Muscle layer of duodenum (tissue), 2 donors: ENCODE results near the gene DISC1.

Source experiments
- H3K27ac ChIP-seq: one replicate; pipeline ENCODE4 v1.7.0; 2013; ENCODE audit warnings: mild to moderate bottlenecking, low read length
- H3K27me3 ChIP-seq: one replicate; pipeline ENCODE4 v1.7.0; 2013; ENCODE audit warnings: low read depth, mild to moderate bottlenecking, control low read depth, low read length
- H3K36me3 ChIP-seq, 2 donors: one replicate each; pipeline ENCODE4 v1.7.0; 2013; ENCODE audit warnings: low read length in 2 of 2, control low read depth in 1 of 2, mild to moderate bottlenecking in 1 of 2; ENCODE audit not compliant: insufficient read depth in 2 of 2, control insufficient read depth in 1 of 2
- H3K4me1 ChIP-seq, 2 donors: one replicate each; pipeline ENCODE4 v1.7.0; 2013; ENCODE audit warnings: low read length in 2 of 2, mild to moderate bottlenecking in 2 of 2, control low read depth in 1 of 2, moderate library complexity in 1 of 2; ENCODE audit not compliant: insufficient read depth in 2 of 2, control insufficient read depth in 1 of 2
- H3K4me3 ChIP-seq, 2 donors: one replicate each; pipeline ENCODE4 v1.7.0; 2013; ENCODE audit warnings: low read length in 2 of 2, low read depth in 1 of 2, mild to moderate bottlenecking in 1 of 2
- H3K9me3 ChIP-seq, 2 donors: one replicate each; pipeline ENCODE4 v1.7.0; 2013; ENCODE audit warnings: low read length in 2 of 2, control low read depth in 1 of 2, mild to moderate bottlenecking in 1 of 2; ENCODE audit not compliant: control insufficient read depth in 1 of 2
- donor health status: healthy.

Gene DISC1

DNA sequence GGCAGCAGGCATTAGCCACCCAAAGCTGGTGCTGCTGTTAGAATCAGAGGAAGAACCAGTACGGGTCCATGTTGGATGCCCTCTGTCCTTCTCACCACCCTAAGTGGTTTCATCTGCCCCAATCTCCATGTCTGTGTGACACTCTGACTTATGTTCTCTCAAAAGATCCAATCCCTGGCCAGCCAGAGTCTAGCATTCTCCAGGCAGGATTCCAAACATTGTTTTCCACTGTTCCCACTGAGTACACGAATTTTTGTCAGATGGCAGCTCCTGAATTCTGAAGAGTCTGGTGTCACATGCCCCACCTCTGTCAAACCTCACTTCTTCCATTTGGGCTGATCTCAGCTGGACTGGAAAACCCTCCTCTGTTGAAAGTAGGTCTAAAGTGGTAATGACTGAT is 166.0 kb downstream of the DISC1 start:
- Histone ChIP-seq H3K9me3 (peaks cover 0 to 3% of the 10 kb centered on the region in 2 donors), H3K4me1 (no peaks in the 10 kb centered on the region), H3K27ac (no peak overlapping the region), H3K4me3 (no peak overlapping the region), H3K27me3 (no peaks in the 10 kb centered on the region), H3K36me3 (no peaks in the 10 kb centered on the region)

DNA sequence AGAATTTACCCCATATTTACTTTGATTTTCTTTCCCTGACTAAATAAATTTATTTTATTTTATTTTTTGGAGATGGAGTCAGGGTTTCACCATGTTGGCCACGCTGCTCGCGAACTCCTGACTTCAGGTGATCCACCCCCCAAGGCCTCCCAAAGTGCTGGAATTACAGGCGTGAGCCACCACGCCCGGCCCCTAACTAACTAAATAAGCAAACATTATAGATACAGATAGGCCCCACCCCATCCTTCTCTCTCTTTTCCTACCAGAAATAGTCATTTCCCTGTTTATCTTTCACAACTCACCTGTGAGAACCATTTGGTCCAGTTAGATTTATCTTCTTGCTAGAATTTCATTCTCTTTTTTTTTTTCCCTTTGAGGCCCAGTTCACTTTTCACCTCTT is 167.3 kb downstream of the DISC1 start:
- H3K27me3 ChIP-seq: no peaks in the 10 kb centered on the region

DNA sequence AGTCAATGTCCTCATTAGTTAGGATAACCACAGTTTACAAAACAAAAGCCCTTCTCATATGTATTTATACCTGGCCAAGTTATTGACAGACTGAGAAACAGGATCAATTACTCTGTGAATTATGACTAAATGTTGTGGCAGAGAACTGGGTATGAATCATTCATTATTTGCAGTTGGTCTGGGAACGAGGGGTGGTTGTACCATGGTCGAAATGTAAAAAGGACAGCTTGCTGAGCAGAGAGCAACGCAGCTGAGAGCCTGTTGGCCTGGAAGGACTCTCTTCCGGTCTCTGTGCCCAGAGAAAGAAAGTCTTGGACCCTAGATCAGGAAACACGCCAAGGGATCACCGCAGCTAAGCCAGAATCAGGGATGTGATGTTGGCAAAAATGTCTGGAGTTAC is 169.6 kb downstream of the DISC1 start:
- no peaks in the 10 kb centered on the region for H3K4me1 ChIP-seq
- no peak overlapping the region for H3K27ac ChIP-seq
- no peaks in the 10 kb centered on the region for H3K27me3 ChIP-seq
- no peak overlapping the region for H3K4me3 ChIP-seq
- H3K9me3 ChIP-seq: no peaks in the 10 kb centered on the region
- H3K36me3 ChIP-seq: no peaks in the 10 kb centered on the region

More for the DNA sequence above, 167.3 kb downstream of the DISC1 start:
- no peaks in the 10 kb centered on the region for H3K36me3 ChIP-seq
- no peaks in the 10 kb centered on the region for H3K4me1 ChIP-seq
- no peak overlapping the region for H3K4me3 ChIP-seq
- H3K27ac ChIP-seq: no peak overlapping the region
- peaks cover 0 to 3% of the 10 kb centered on the region in 2 donors for H3K9me3 ChIP-seq

DNA sequence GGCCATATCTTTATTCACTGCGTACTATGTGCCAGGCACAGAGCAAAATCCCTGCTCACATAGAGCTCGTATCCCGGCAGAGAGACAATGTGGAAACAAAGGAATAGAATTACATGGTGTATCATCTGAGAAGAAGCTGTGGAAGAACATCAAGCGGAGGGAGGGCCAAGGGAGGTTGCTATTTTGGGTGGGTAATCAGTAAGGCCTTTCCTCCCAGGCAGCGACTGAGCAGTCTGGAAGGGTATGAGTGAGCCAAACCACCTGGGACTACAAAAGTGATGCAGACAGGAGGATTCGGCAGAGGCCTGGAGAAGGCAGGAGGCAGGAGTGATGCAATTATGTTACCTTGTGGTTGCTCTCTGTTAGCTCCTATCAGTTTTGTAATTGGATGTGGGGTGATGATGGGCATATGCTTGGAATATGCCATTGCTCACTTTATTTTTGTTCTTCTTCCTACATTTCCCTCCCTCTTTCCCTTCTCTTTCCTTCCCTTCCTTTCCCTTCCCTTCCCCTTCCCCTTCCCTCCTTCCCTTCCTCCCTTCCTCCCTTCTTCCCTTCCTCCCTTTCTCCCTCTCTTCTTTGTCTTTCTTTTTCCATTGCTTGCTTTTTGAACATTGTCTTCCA is 172.9 kb downstream of the DISC1 start:
- no peak overlapping the region for H3K4me3 ChIP-seq
- no peaks in the 10 kb centered on the region for H3K4me1 ChIP-seq
- H3K36me3 ChIP-seq: no peaks in the 10 kb centered on the region
- H3K9me3 ChIP-seq: peaks cover 0 to 3% of the 10 kb centered on the region in 2 donors
- no peaks in the 10 kb centered on the region for H3K27me3 ChIP-seq
- no peak overlapping the region for H3K27ac ChIP-seq

DNA sequence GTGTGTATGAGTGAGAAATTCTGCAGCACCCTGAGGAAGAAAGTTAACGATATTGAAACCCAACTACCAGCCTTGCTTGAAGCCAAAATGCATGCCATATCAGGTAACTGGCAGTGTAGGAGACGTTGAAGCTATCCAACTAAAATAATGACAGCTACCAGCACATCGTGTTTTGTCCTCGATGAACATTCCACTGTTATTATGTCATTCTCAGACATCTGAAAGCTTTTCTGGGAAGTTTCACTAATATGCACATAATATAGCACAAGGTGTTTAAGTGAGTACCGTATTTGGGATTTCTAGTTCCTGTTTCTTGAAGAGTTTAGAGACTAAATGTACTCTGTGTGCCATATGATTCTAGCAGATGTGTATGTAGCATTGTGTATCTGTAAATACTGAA is 173.5 kb downstream of the DISC1 start:
- H3K9me3 ChIP-seq: peaks cover 0 to 3% of the 10 kb centered on the region in 2 donors
- H3K4me1 ChIP-seq: no peaks in the 10 kb centered on the region
- H3K27me3 ChIP-seq: no peaks in the 10 kb centered on the region

DNA sequence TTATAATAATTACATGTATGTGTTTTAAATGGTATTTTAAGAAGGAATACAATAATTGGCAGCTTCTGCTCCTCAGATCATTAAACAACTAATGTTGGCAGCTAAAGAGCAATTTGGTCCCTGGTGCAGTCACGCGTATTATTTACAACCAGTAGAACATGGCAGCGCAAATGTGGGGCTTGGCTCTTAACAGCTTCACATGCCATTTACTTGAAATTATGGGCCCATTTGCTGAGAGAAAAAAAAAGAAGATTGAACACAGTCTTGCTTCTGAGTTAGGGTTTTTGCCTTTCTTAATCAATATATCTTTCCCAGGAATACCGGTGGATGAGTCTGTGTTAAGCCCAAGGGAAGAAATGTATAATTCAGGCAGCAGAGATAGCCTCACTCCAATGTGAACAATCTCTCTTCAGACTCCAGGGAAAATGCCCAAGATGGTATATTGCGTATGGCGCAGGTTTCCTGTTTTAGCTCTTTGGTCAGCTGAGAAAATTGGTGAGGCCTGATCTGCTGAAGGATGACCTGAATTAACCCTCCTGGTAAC is 174.5 kb downstream of the DISC1 start:
- Histone ChIP-seq H3K4me3 (no peak overlapping the region), H3K36me3 (no peaks in the 10 kb centered on the region)

More for the DNA sequence above, 173.5 kb downstream of the DISC1 start:
- Histone ChIP-seq H3K4me3 (no peak overlapping the region), H3K27ac (no peak overlapping the region), H3K36me3 (no peaks in the 10 kb centered on the region)

DNA sequence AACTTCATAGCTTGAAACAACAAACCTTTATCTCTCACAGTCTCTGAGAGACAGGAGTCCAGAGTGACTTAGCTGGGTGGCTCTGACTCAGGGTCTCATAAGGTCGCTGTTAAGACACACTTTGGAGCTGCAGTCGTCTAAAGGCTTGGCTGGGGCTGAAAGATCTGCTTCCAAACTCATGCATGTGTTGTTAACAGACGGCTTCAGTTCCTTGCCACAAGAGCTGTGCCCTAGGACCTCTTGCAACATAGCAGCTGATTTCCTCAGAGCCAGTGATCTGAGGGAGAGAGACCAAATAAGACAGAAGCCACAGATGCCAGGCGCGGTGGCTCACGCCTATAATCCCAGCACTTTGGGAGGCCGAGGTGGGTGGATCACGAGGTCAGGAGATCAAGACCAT is 176.8 kb downstream of the DISC1 start:
- no peaks in the 10 kb centered on the region for H3K27me3 ChIP-seq
- no peak overlapping the region for H3K27ac ChIP-seq
- peaks cover 0 to 3% of the 10 kb centered on the region in 2 donors for H3K9me3 ChIP-seq
- H3K36me3 ChIP-seq: no peaks in the 10 kb centered on the region
- no peak overlapping the region for H3K4me3 ChIP-seq
- H3K4me1 ChIP-seq: no peaks in the 10 kb centered on the region

More for the DNA sequence above, 174.5 kb downstream of the DISC1 start:
- no peak overlapping the region for H3K27ac ChIP-seq
- no peaks in the 10 kb centered on the region for H3K27me3 ChIP-seq
- H3K4me1 ChIP-seq: no peaks in the 10 kb centered on the region
- peaks cover 0 to 3% of the 10 kb centered on the region in 2 donors for H3K9me3 ChIP-seq

DNA sequence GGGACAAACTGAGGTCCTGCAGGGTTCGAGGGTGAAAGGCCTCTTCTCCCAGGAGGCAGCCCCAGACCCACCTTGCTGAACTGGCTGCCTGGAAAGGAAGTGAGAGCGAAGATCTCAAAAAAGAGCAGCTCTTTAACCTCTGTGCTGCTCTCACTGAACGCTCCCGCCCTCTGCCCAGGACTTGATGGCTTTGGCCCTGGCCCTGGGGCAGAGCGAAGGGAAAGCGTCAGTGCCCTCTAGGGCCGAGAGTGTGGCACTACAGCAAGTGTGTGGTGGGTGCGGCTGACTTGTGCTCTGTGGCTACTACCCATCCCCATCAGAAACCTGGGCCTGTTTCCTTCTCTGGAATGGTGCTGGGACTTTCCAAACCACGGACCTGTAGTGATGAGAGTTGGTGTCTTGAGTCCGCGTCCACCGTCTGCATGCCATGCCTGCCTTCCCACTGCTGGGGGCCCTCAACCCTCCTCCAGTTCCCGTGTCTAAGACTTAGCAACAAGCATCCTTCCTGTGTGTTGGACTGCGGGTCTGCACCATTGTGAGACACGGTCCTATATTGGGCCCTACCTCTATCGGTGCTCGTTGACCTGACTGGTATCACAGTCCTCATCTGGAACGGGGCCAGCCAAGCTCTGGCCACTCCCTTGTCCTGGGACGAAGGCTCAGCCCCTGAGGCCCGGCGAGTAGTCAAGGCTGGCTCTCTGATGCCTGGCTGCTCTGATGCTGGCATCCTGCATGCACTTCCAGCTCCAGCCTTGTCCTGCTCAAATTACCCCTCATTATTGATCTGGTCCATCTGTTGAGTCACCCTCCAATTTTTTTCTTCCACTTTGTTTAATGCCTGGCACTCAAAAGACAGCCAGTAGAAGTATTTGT is 180.3 kb downstream of the DISC1 start:
- H3K4me1 ChIP-seq: no peaks in the 10 kb centered on the region
- no peak overlapping the region for H3K4me3 ChIP-seq
- H3K27me3 ChIP-seq: no peaks in the 10 kb centered on the region
- H3K9me3 ChIP-seq: peaks cover 0 to 3% of the 10 kb centered on the region in 2 donors
- no peaks in the 10 kb centered on the region for H3K36me3 ChIP-seq
- no peak overlapping the region for H3K27ac ChIP-seq

DNA sequence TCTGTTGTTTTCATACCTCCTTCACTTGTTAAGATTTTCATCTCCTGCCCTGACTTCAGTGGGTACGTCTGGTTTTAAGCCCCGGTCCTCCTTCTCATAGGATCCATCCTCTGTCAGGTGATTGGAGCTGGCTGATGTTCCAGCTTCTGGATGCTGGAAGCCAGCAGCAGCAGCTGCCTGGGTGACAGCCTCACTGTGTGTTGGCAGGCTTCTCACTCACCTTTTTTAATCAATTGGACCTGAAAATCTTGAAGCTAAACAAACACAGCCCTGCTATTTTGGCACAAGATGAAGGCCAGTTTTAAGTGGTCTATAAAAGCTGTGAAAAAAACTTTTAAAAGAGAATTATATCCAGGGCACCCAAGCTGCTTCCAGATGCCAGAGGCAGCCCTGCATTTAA is 181.0 kb downstream of the DISC1 start:
- Histone ChIP-seq H3K9me3 (peaks cover 0 to 3% of the 10 kb centered on the region in 2 donors), H3K4me3 (no peak overlapping the region), H3K4me1 (no peaks in the 10 kb centered on the region), H3K36me3 (no peaks in the 10 kb centered on the region), H3K27ac (no peak overlapping the region), H3K27me3 (no peaks in the 10 kb centered on the region)

DNA sequence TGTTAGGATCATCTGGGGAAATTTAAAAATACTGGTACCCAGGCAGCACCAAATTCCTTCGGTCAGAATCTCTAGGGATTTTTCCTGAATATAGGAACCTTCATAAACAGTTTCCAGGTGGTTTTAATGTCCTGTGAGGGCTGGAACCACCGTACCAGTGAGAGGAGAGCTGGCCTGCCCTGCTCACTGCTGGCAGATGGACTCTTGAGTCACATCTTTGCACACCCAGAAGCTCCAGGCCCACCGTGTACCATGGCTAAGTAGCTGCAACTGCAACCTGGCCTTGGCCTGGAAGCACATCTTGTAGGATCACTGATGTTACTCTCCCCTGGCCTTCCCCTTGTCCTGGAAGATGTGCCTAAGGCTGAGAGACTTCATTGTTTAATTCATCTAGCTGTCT is 181.5 kb downstream of the DISC1 start:
- Histone ChIP-seq H3K27me3 (no peaks in the 10 kb centered on the region), H3K27ac (no peak overlapping the region), H3K36me3 (no peaks in the 10 kb centered on the region), H3K9me3 (peaks cover 0 to under 1% of the 10 kb centered on the region in 2 donors), H3K4me3 (no peak overlapping the region), H3K4me1 (no peaks in the 10 kb centered on the region)

DNA sequence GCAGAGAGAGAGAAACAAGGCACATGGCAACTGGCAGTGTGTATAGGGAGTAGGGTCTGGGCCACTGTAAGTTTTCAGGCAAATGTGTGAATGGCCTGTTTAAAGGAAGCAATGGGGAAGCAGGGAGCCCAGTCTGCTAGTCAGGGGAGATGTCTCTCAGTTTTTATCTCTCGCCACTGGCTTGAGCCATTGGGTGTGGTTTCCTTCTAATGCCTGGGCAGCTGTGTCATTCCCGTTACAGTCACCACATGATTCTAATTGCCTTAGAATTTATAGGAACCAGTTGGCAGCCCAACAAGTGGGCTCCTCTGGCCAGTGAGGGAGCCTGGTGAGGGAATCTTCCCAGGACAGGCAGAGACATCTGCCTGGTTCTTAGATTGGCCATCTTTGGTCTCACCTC is 182.4 kb downstream of the DISC1 start:
- H3K9me3 ChIP-seq: no peaks in the 10 kb centered on the region
- H3K4me1 ChIP-seq: no peaks in the 10 kb centered on the region
- H3K4me3 ChIP-seq: no peak overlapping the region
- H3K36me3 ChIP-seq: no peaks in the 10 kb centered on the region
- no peaks in the 10 kb centered on the region for H3K27me3 ChIP-seq
- no peak overlapping the region for H3K27ac ChIP-seq
